SK-N-SH (cell line): ENCODE data around the gene KMT2C. TPM values are rescaled to one million over a fixed set of nuclear protein-coding genes. Genes with fewer than 3 reads are reported as not detected.

Experiments used
- CTCF ChIA-PET: fragments of 300-600, 350-600 bp; formaldehyde crosslinking; extraction: SDS; loops from one replicate; lab custom pipeline; 2021; lab: Yijun Ruan, JAX
- POLR2A ChIA-PET: fragments of 350-600 bp; sonication (Branson Sonifier 250); formaldehyde crosslinking; extraction: SDS; loops from one replicate; lab custom pipeline; 2020; ENCODE audit warnings: antibody characterized with exemption, inconsistent platforms; lab: Yijun Ruan, JAX
- DNase-seq: peaks from one replicate; pipeline ENCODE4 v3.0.0; 2012
- H2AFZ ChIP-seq: fragments of 200-600 bp; sonication (generic); 2 replicates; pipeline ENCODE4 v1.8.1; 2016; ENCODE audit warnings: antibody characterized with exemption, mild to moderate bottlenecking, low read depth
- H3F3A ChIP-seq: fragments of 200-600 bp; sonication (generic); replicated peaks from 2 replicates; pipeline ENCODE3; 2016; ENCODE audit warnings: antibody characterized with exemption, mild to moderate bottlenecking; ENCODE audit not compliant: insufficient read depth
- H3K27ac ChIP-seq, 2 experiments: fragments of 200-500 bp in 1 of 2; fragments of 200-600 bp in 1 of 2; sonication (Bioruptor generic) in 1 of 2; sonication (generic), shearing (Covaris generic) in 1 of 2; 2 replicates each; pipeline versions ENCODE4 v1.5.1 to v1.6.1; 2014 to 2016; ENCODE audit warnings: low read depth in 2 of 2, inconsistent platforms in 1 of 2, low read length in 1 of 2, mild to moderate bottlenecking in 1 of 2, mixed read lengths in 1 of 2
- H3K27me3 ChIP-seq: fragments of 200-600 bp; sonication (generic), shearing (Covaris generic); 2 replicates; pipeline ENCODE4 v1.6.1; 2016; ENCODE audit warnings: mixed run types; ENCODE audit not compliant: insufficient read depth
- H3K36me3 ChIP-seq, 2 experiments: fragments of 200-500 bp in 1 of 2; fragments of 200-600 bp in 1 of 2; sonication (Bioruptor generic) in 1 of 2; sonication (generic) in 1 of 2; replicated peaks in 1 of 2; 2 replicates each; pipeline versions ENCODE3 to v1.5.1; 2014 to 2016; ENCODE audit warnings: low read length in 1 of 2, mild to moderate bottlenecking in 1 of 2; ENCODE audit not compliant: insufficient read depth in 2 of 2, control insufficient read depth in 1 of 2
- H3K4me1 ChIP-seq, 2 experiments: fragments of 200-500 bp in 1 of 2; fragments of 200-600 bp in 1 of 2; sonication (Bioruptor generic) in 1 of 2; sonication (generic), shearing (Covaris generic) in 1 of 2; 2 replicates each; pipeline versions ENCODE4 v1.5.1 to v1.6.1; 2014 to 2016; ENCODE audit warnings: low read depth in 1 of 2, low read length in 1 of 2, mixed run types in 1 of 2; ENCODE audit not compliant: insufficient read depth in 2 of 2, control insufficient read depth in 1 of 2
- H3K4me2 ChIP-seq: fragments of 200-600 bp; sonication (generic), shearing (Covaris generic); 2 replicates; pipeline ENCODE4 v1.6.1; 2017; ENCODE audit warnings: mixed run types
- H3K4me3 ChIP-seq, 2 experiments: fragments of 200-500 bp in 1 of 2; fragments of 200-600 bp in 1 of 2; sonication (Bioruptor generic) in 1 of 2; sonication (generic), shearing (Covaris generic) in 1 of 2; 2 replicates each; pipeline versions ENCODE4 v1.5.1 to v1.8.1; 2014 to 2016; ENCODE audit warnings: low read depth in 2 of 2, inconsistent platforms in 1 of 2, low read length in 1 of 2, mild to moderate bottlenecking in 1 of 2, mixed read lengths in 1 of 2, moderate library complexity in 1 of 2
- H3K79me2 ChIP-seq: fragments of 200-600 bp; sonication (generic); 2 replicates; pipeline ENCODE4 v1.8.1; 2017; ENCODE audit warnings: mild to moderate bottlenecking; ENCODE audit not compliant: insufficient read depth
- H3K9ac ChIP-seq: fragments of 200-600 bp; sonication (generic); 2 replicates; pipeline ENCODE4 v1.6.1; 2017; ENCODE audit warnings: mixed run types
- H3K9me2 ChIP-seq: fragments of 200-600 bp; sonication (generic); 2 replicates; pipeline ENCODE4 v1.6.1; 2017; ENCODE audit warnings: mixed run types
- H3K9me3 ChIP-seq: fragments of 200-600 bp; sonication (generic); 2 replicates; pipeline ENCODE4 v1.6.1; 2017; ENCODE audit warnings: mixed run types, mild to moderate bottlenecking, moderate library complexity
- H4K20me1 ChIP-seq: fragments of 200-600 bp; sonication (generic); 2 replicates; pipeline ENCODE4 v1.6.1; 2017; ENCODE audit warnings: mild to moderate bottlenecking, mixed run types; ENCODE audit not compliant: insufficient read depth
- EP300 ChIP-seq, 2 experiments: IDR thresholded peaks; 2 replicates each; pipeline versions ENCODE4 v1.4.0 to v1.6.1; 2012; ENCODE audit warnings: borderline replicate concordance in 1 of 2, low read depth in 1 of 2, low read length in 1 of 2
- FOXJ3 ChIP-seq: sonication (generic); formaldehyde crosslinking; IDR thresholded peaks from 2 replicates; pipeline ENCODE4 v1.5.1; 2020; ENCODE audit warnings: mild to moderate bottlenecking, missing genetic modification reagents
- GABPA ChIP-seq: IDR thresholded peaks from 2 replicates; pipeline ENCODE4 v1.4.0; 2012; ENCODE audit warnings: low read depth, mild to moderate bottlenecking
- JUND ChIP-seq: IDR thresholded peaks from 2 replicates; pipeline ENCODE4 v1.4.0; 2012
- MXI1 ChIP-seq: IDR thresholded peaks from 2 replicates; pipeline ENCODE4 v1.6.1; 2012; ENCODE audit warnings: mild to moderate bottlenecking, low read depth, low read length, improper control_type of control experiment
- NFIC ChIP-seq: IDR thresholded peaks from 2 replicates; pipeline ENCODE4 v1.4.0; 2012; ENCODE audit warnings: borderline replicate concordance
- PBX3 ChIP-seq: IDR thresholded peaks from 2 replicates; pipeline ENCODE4; 2012
- POLR2AphosphoS5 ChIP-seq: IDR thresholded peaks from 2 replicates; pipeline ENCODE4 v1.6.1; 2012; ENCODE audit warnings: low read depth, low read length
- RAD21 ChIP-seq: IDR thresholded peaks from 2 replicates; pipeline ENCODE4 v1.6.1; 2012; ENCODE audit warnings: mild to moderate bottlenecking, low read length
- RCOR1 ChIP-seq: fragments of 150-350 bp; IDR thresholded peaks from 2 replicates; pipeline ENCODE4 v1.6.1; 2017; ENCODE audit warnings: antibody characterized with exemption, low read length
- RFX5 ChIP-seq: IDR thresholded peaks from 2 replicates; pipeline ENCODE4 v1.6.1; 2012; ENCODE audit warnings: mild to moderate bottlenecking, improper control_type of control experiment, low read length
- SIN3A ChIP-seq: IDR thresholded peaks from 2 replicates; pipeline ENCODE4 v1.6.1; 2012; ENCODE audit warnings: low read depth, mild to moderate bottlenecking, low read length, moderate library complexity, borderline replicate concordance
- SMC3 ChIP-seq: IDR thresholded peaks from 2 replicates; pipeline ENCODE4 v1.6.1; 2012; ENCODE audit warnings: low read depth, low read length, improper control_type of control experiment
- TEAD4 ChIP-seq: IDR thresholded peaks from 2 replicates; pipeline ENCODE4 v1.4.0; 2012; ENCODE audit warnings: mild to moderate bottlenecking, borderline replicate concordance; ENCODE audit not compliant: insufficient read depth
- ZBTB33 ChIP-seq: IDR thresholded peaks from 2 replicates; pipeline ENCODE4 v1.4.0; 2012; ENCODE audit warnings: low read depth, borderline replicate concordance
- WGBS: methylation state at CpG from one replicate; pipeline ENCODE4 v1.1.6; 2017; ENCODE audit warnings: low lambda C conversion rate; 5-methylcytosine and 5-hydroxymethylcytosine counted together
- polyA plus RNA-seq, 3 experiments: library from polyadenylated mRNA; depleted of rRNA; stranded (reverse); fragments of >200 nt; gene quantifications; 2 replicates each; pipeline ENCODE4 v1.2.3, GENCODE V29; 2012
- TF ChIP-seq, protein P1 (sequence below): fragments of 150-350 bp; IDR thresholded peaks from 2 replicates; pipeline ENCODE4 v1.6.1; 2016; ENCODE audit warnings: mild to moderate bottlenecking, low read depth, low read length
- TF ChIP-seq, protein P2 (sequence below): IDR thresholded peaks from 2 replicates; pipeline ENCODE4 v1.6.1; 2012; ENCODE audit warnings: mild to moderate bottlenecking, low read depth, low read length, moderate library complexity
- TF ChIP-seq, protein P3 (sequence below): fragments of 150-350 bp; IDR thresholded peaks from 2 replicates; pipeline ENCODE4 v1.6.1; 2017; ENCODE audit warnings: antibody characterized with exemption, low read length, low read depth, borderline replicate concordance

KMT2C gene
- polyA plus RNA-seq, 1 of the 3 experiments (the other 2 are of a cell fraction), result 8.0 TPM

GRCh38 chr7:152142976-152143595 is 292.7 kb downstream of the KMT2C start (continued):
- TF ChIP-seq PBX3 (peak; percentile 28; the same call in 1 of the 2 replicates), JUND (no peak), EP300 (IDR thresholded peaks at IDR 0.05; ENCODE audit: borderline replicate concordance in 1 of 2, low read depth in 1 of 2, low read length in 1 of 2) (0 out of 4 replicates have a peak, but pooled peaks of 1 of the 2 experiments have one; percentile 6), FOXJ3 (CRISPR knock-in tag) (no peak), SIN3A (no peak), RCOR1 (no peak), SMC3 (no peak), ZBTB33 (no peak), POLR2AphosphoS5 (0 out of 2 replicates have a peak, but pooled peaks have one; percentile 30), MXI1 (no peak), RFX5 (no peak), RAD21 (no peak)
- TF ChIP-seq, protein P1, sequence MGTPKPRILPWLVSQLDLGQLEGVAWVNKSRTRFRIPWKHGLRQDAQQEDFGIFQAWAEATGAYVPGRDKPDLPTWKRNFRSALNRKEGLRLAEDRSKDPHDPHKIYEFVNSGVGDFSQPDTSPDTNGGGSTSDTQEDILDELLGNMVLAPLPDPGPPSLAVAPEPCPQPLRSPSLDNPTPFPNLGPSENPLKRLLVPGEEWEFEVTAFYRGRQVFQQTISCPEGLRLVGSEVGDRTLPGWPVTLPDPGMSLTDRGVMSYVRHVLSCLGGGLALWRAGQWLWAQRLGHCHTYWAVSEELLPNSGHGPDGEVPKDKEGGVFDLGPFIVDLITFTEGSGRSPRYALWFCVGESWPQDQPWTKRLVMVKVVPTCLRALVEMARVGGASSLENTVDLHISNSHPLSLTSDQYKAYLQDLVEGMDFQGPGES, result no peak
- TF ChIP-seq, all 33 proteins: peak for 6

GRCh38 chr7:152140560-152140959 is 295.2 kb downstream of the KMT2C start:
- POLR2A ChIA-PET, result no interaction called here
- H3K36me3 ChIP-seq, result peaks cover 85% of the 10 kb centered on the region in 2 experiments
- no peak for TF ChIP-seq POLR2AphosphoS5
- TF ChIP-seq RCOR1, result no peak
- no peak for TF ChIP-seq RAD21
- TF ChIP-seq GABPA, result no peak
- TF ChIP-seq, protein P2, sequence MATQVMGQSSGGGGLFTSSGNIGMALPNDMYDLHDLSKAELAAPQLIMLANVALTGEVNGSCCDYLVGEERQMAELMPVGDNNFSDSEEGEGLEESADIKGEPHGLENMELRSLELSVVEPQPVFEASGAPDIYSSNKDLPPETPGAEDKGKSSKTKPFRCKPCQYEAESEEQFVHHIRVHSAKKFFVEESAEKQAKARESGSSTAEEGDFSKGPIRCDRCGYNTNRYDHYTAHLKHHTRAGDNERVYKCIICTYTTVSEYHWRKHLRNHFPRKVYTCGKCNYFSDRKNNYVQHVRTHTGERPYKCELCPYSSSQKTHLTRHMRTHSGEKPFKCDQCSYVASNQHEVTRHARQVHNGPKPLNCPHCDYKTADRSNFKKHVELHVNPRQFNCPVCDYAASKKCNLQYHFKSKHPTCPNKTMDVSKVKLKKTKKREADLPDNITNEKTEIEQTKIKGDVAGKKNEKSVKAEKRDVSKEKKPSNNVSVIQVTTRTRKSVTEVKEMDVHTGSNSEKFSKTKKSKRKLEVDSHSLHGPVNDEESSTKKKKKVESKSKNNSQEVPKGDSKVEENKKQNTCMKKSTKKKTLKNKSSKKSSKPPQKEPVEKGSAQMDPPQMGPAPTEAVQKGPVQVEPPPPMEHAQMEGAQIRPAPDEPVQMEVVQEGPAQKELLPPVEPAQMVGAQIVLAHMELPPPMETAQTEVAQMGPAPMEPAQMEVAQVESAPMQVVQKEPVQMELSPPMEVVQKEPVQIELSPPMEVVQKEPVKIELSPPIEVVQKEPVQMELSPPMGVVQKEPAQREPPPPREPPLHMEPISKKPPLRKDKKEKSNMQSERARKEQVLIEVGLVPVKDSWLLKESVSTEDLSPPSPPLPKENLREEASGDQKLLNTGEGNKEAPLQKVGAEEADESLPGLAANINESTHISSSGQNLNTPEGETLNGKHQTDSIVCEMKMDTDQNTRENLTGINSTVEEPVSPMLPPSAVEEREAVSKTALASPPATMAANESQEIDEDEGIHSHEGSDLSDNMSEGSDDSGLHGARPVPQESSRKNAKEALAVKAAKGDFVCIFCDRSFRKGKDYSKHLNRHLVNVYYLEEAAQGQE, result no peak
- no peak for TF ChIP-seq FOXJ3 (CRISPR knock-in tag)
- TF ChIP-seq, protein P3, sequence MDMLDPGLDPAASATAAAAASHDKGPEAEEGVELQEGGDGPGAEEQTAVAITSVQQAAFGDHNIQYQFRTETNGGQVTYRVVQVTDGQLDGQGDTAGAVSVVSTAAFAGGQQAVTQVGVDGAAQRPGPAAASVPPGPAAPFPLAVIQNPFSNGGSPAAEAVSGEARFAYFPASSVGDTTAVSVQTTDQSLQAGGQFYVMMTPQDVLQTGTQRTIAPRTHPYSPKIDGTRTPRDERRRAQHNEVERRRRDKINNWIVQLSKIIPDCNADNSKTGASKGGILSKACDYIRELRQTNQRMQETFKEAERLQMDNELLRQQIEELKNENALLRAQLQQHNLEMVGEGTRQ, result no peak
- no peak for TF ChIP-seq SIN3A
- TF ChIP-seq RFX5, result no peak
- no peak for TF ChIP-seq TEAD4
- TF ChIP-seq NFIC, result no peak
- H3K4me1 ChIP-seq, result peaks cover 3 to 18% of the 10 kb centered on the region in 2 experiments; a peak in 3 of 4 replicates
- peaks cover 33% of the 10 kb centered on the region for H4K20me1 ChIP-seq
- no peaks in the 10 kb centered on the region for H3K27me3 ChIP-seq
- CTCF ChIA-PET, result interaction anchor here (1.1 to 1.5 kb wide), 2 partner anchors 9 to 566 kb away, joined by 4 to 6 read pairs; no protein-coding TSS in a partner anchor
- no peak overlapping the region for H3K4me2 ChIP-seq
- H3K79me2 ChIP-seq, result no peaks in the 10 kb centered on the region
- H3K27ac ChIP-seq, result no peak overlapping the region
- no peak overlapping the region for H3K9ac ChIP-seq
- H3F3A ChIP-seq, result peaks cover 16% of the 10 kb centered on the region
- no peaks in the 10 kb centered on the region for H3K9me2 ChIP-seq
- H3K4me3 ChIP-seq, result no peak overlapping the region
- no peak for DNase-seq
- no peaks in the 10 kb centered on the region for H3K9me3 ChIP-seq
- WGBS, result 97% methylated on average over 2 of the region's 2 CpGs
- H2AFZ ChIP-seq, result no peak overlapping the region
